ENCODE measurements around the gene PHF5A. TPM values are rescaled to one million over a fixed set of nuclear protein-coding genes. Genes with fewer than 3 reads are reported as not detected.

PHF5A gene
- total and polyA plus RNA-seq, 2 donors from 2014 or later, result 34.0 to 42.2 TPM

- Histone ChIP-seq H3K9ac (ENCODE audit: low read length in 3 of 3) (no peak overlapping the region), H3K9me3 (ENCODE audit: control insufficient read depth in 2 of 3, insufficient read depth in 1 of 3, low read length in 3 of 3) (no peaks in the 10 kb centered on the region), H3K27me3 (ENCODE audit: control insufficient read depth, insufficient read depth, low read length) (no peaks in the 10 kb centered on the region), H3K4me3 (ENCODE audit: low read length in 3 of 3) (no peak overlapping the region), H3K36me3 (ENCODE audit: control insufficient read depth in 2 of 3, insufficient read depth in 3 of 3, low read length in 3 of 3) (peaks cover 0 to 6% (median 0%) of the 10 kb centered on the region in 3 donors), H3K4me1 (ENCODE audit: control insufficient read depth in 2 of 3, insufficient read depth in 2 of 3, low read depth in 1 of 3, low read length in 3 of 3) (peaks cover 0 to 47% (median 40%) of the 10 kb centered on the region in 3 donors), H3K27ac (ENCODE audit: low read depth in 2 of 2, low read length in 2 of 2) (no peak overlapping the region)
- TF ChIP-seq CTCF (IDR thresholded peaks at IDR 0.05; ENCODE audit: borderline replicate concordance, extremely low read depth, insufficient read depth), result no peak
- FAIRE-seq, result no peak
- DNase-seq, result no peak
- intact Hi-C loops (cut with DNase I), result no loop called here
These were observed 10.5 kb upstream of the PHF5A start for GRCh38 chr22:41478891-41479521.

DNA sequence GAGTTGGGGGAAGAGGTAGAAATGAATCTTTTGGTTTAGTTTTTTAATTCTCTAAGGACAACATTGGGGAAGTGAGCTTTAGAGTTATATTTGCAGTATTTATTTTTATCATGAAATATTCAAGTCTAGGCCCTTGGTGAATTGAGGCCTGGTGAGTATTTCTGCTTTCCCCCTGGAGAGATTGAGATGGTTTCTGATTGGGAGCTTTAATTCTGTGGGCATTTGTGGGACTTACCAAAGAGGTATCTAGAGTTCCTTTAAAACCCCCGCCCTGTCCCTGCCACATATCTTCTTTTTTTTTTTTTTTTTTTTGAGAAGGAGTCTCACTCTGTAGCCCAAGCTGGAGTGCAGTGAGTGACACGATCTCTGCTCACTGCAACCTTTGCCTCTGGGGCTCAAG lies 10.0 kb upstream of the PHF5A start:
- H3K27ac ChIP-seq (ENCODE audit: low read depth in 2 of 2, low read length in 2 of 2), result no peak overlapping the region
- peaks cover 0 to 48% (median 42%) of the 10 kb centered on the region in 3 donors for H3K4me1 ChIP-seq (ENCODE audit: control insufficient read depth in 2 of 3, insufficient read depth in 2 of 3, low read depth in 1 of 3, low read length in 3 of 3)
- H3K36me3 ChIP-seq (ENCODE audit: control insufficient read depth in 2 of 3, insufficient read depth in 3 of 3, low read length in 3 of 3), result peaks cover 0 to 6% (median 0%) of the 10 kb centered on the region in 3 donors
- no peaks in the 10 kb centered on the region for H3K9me3 ChIP-seq (ENCODE audit: control insufficient read depth in 2 of 3, insufficient read depth in 1 of 3, low read length in 3 of 3)
- H3K4me3 ChIP-seq (ENCODE audit: low read length in 3 of 3), result no peak overlapping the region
- no peaks in the 10 kb centered on the region for H3K27me3 ChIP-seq (ENCODE audit: control insufficient read depth, insufficient read depth, low read length)
- DNase-seq (no peak), FAIRE-seq (no peak)
- intact Hi-C loops (cut with DNase I), result no loop called here
- no peak overlapping the region for H3K9ac ChIP-seq (ENCODE audit: low read length in 3 of 3)
- no peak for TF ChIP-seq CTCF (IDR thresholded peaks at IDR 0.05; ENCODE audit: borderline replicate concordance, extremely low read depth, insufficient read depth)

DNA sequence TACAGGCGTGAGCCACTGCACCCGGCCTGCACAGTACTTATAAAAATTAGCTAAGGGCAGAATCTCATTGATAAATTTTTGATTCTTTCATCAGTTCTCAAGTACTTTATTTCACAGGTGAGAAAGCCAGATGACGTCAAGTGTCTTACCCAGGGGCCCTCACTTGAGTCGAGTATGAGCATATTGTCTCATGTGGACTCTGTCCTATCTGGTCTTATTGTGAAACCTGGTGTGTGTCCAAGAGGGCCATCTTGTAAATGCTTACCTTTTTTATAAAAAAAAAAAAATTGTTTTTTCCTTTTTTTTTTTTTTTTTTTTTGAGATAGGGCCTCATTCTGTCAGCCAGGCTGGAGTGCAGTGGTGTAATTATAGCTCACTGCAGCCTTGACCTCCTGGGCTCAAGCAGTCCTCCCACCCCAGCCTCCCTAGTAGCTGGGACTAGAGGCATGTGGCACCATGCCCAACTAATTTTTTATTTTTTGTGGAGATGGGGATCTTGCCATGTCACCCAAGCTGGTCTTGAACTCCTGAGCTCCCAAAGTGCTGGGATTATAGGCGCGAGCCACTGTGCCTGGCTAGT lies 6.5 kb upstream of the PHF5A start:
- no peak overlapping the region for H3K9ac ChIP-seq (ENCODE audit: low read length in 3 of 3)
- peak in 1 of 5 donors; percentile 18 for DNase-seq
- intact Hi-C loops (cut with DNase I), result no loop called here
- H3K4me3 ChIP-seq (ENCODE audit: low read length in 3 of 3), result no peak overlapping the region
- peaks cover 4 to 45% (median 30%) of the 10 kb centered on the region in 3 donors for H3K4me1 ChIP-seq (ENCODE audit: control insufficient read depth in 2 of 3, insufficient read depth in 2 of 3, low read depth in 1 of 3, low read length in 3 of 3)
- no peak for FAIRE-seq
- peak overlapping the region; percentile 84 to 86 for H3K27ac ChIP-seq (ENCODE audit: low read depth in 2 of 2, low read length in 2 of 2)
- H3K27me3 ChIP-seq (ENCODE audit: control insufficient read depth, insufficient read depth, low read length), result no peaks in the 10 kb centered on the region
- H3K36me3 ChIP-seq (ENCODE audit: control insufficient read depth in 2 of 3, insufficient read depth in 3 of 3, low read length in 3 of 3), result peaks cover 0 to 4% (median 0%) of the 10 kb centered on the region in 3 donors
- H3K9me3 ChIP-seq (ENCODE audit: control insufficient read depth in 2 of 3, insufficient read depth in 1 of 3, low read length in 3 of 3), result no peaks in the 10 kb centered on the region
- TF ChIP-seq CTCF (IDR thresholded peaks at IDR 0.05; ENCODE audit: borderline replicate concordance, extremely low read depth, insufficient read depth), result no peak

All from kidney (tissue), 14 donors.